SK-N-SH treated with all-trans-retinoic acid at 6 μM for 48 hours (cell line): ENCODE measurements around the gene ARPC2.

Experiments
- ATAC-seq: fragments of 200-7000 bp; cut with Tn5 transposase; 3 replicates; pipeline ENCODE4 v1.9.1; 2020; ENCODE audit warnings: mild to moderate bottlenecking, moderate library complexity
- CSDC2 ChIP-seq: fragments of 250-450 bp; sonication (Bioruptor Pico); IDR thresholded peaks from 2 replicates; pipeline ENCODE4 v1.5.0; 2020; ENCODE audit warnings: mild to moderate bottlenecking, moderate library complexity
- ESRRG ChIP-seq: fragments of 250-450 bp; sonication (Bioruptor Pico); IDR thresholded peaks from 2 replicates; pipeline ENCODE4 v1.6.1; 2021; ENCODE audit warnings: mild to moderate bottlenecking
- GLIS3 ChIP-seq: fragments of 250-450 bp; sonication (Bioruptor Pico); IDR thresholded peaks from 2 replicates; pipeline ENCODE4 v1.5.0; 2020; ENCODE audit warnings: mild to moderate bottlenecking, moderate library complexity
- ISL1 ChIP-seq: fragments of 250-450 bp; sonication (Bioruptor Pico); IDR thresholded peaks from 2 replicates; pipeline ENCODE4 v2.1.2; 2022; ENCODE audit warnings: mild to moderate bottlenecking, moderate library complexity
- OSR1 ChIP-seq: fragments of 250-450 bp; sonication (Bioruptor Pico); IDR thresholded peaks from 2 replicates; pipeline ENCODE4 v1.8.0; 2022; ENCODE audit warnings: moderate library complexity, mild to moderate bottlenecking, inconsistent platforms
- PPARA ChIP-seq: fragments of 250-450 bp; sonication (Bioruptor Pico); IDR thresholded peaks from 2 replicates; pipeline ENCODE4 v1.5.0; 2020; ENCODE audit warnings: mild to moderate bottlenecking, borderline replicate concordance
- RARB ChIP-seq: fragments of 250-450 bp; sonication (Bioruptor Pico); IDR thresholded peaks from 2 replicates; pipeline ENCODE4 v1.8.0; 2021; ENCODE audit warnings: mild to moderate bottlenecking, moderate library complexity
- SNAI2 ChIP-seq: fragments of 250-450 bp; sonication (Bioruptor Pico); IDR thresholded peaks from 2 replicates; pipeline ENCODE4 v1.5.0; 2020; ENCODE audit warnings: mild to moderate bottlenecking, moderate library complexity
- TCF4 ChIP-seq: fragments of 250-450 bp; sonication (Bioruptor Pico); IDR thresholded peaks from 2 replicates; pipeline ENCODE4 v1.8.0; 2021; ENCODE audit warnings: mild to moderate bottlenecking, moderate library complexity, borderline replicate concordance
- TOX ChIP-seq: fragments of 250-450 bp; sonication (Bioruptor Pico); IDR thresholded peaks from 2 replicates; pipeline ENCODE4 v1.8.0; 2021; ENCODE audit warnings: mild to moderate bottlenecking, moderate library complexity, borderline replicate concordance
- ZFP3 ChIP-seq: fragments of 250-450 bp; sonication (Bioruptor Pico); IDR thresholded peaks from 2 replicates; pipeline ENCODE4 v1.5.0; 2020; ENCODE audit warnings: mild to moderate bottlenecking, moderate library complexity
- ZFP30 ChIP-seq: fragments of 450-650 bp; formaldehyde crosslinking; IDR thresholded peaks from 2 replicates; pipeline ENCODE4 v1.5.0; 2022; ENCODE audit warnings: mild to moderate bottlenecking, moderate library complexity
- ZNF565 ChIP-seq: fragments of 450-650 bp; formaldehyde crosslinking; conservative IDR thresholded peaks from 2 replicates; pipeline ENCODE4 v1.5.0; 2020; ENCODE audit warnings: low read depth, mild to moderate bottlenecking, moderate library complexity
- ZNF70 ChIP-seq: fragments of 450-650 bp; formaldehyde crosslinking; IDR thresholded peaks from 2 replicates; pipeline ENCODE4 v1.5.0; 2020; ENCODE audit warnings: mild to moderate bottlenecking, moderate library complexity
- ZNF8 ChIP-seq: fragments of 450-650 bp; formaldehyde crosslinking; IDR thresholded peaks from 2 replicates; pipeline ENCODE4 v1.5.0; 2020; ENCODE audit warnings: mild to moderate bottlenecking, moderate library complexity
- TF ChIP-seq, protein P1 (sequence below): fragments of 250-450 bp; sonication (Bioruptor Pico); IDR thresholded peaks from 2 replicates; pipeline ENCODE4 v1.8.0; 2021; ENCODE audit warnings: low read depth, mild to moderate bottlenecking, moderate library complexity, borderline replicate concordance
- TF ChIP-seq, protein P2 (sequence below): fragments of 250-450 bp; sonication (Bioruptor Pico); IDR thresholded peaks from 2 replicates; pipeline ENCODE4 v1.5.0; 2020; ENCODE audit warnings: mild to moderate bottlenecking, moderate library complexity
- TF ChIP-seq, protein P3 (sequence below): fragments of 250-450 bp; sonication (Bioruptor Pico); IDR thresholded peaks from 2 replicates; pipeline ENCODE4 v1.5.1; 2021; ENCODE audit warnings: mild to moderate bottlenecking, moderate library complexity
- TF ChIP-seq, protein P4 (sequence below): fragments of 250-450 bp; sonication (Bioruptor Pico); IDR thresholded peaks from 2 replicates; pipeline ENCODE4 v1.5.1; 2020; ENCODE audit warnings: low read depth, mild to moderate bottlenecking, moderate library complexity

ARPC2 gene

DNA sequence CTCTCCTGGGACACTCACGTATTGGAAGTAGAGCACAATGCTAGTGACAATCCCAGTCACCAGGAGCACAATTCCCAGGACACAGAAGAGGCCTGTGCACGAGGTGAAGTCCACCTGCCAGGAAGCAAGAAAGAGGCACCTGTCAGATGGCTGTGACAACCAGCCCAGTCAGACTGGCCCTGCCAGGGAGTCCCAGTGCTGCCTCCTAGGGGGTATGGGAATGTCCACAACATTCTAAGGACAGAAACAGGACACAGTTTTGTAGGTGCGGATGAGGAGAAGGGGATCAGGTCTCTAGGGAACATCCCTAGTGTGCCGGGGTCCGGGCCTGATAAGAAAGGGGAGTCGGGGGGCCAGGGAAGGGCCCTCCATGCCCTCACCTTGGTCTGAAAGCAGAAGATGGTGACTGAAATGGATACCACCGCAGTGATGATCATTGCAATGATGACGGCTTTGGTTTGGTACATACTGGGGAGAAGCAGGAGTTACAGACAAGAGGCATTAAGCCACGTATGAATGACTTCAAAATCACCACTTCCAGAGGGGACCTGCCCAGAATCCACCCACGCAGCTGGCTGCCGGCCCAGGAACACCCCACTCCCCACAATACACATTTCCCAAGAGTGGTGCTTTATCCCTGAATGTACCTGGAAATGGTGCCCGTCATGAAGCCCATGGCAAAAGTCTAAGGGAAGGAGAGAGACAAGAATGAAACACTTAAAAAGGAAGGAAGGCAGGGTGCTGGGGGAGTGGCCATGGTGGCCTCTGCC, 60.2 kb downstream of the ARPC2 start:
- ATAC-seq, result no peak
- TF ChIP-seq ZNF70, result no peak
- no peak for TF ChIP-seq ZNF565
- TF ChIP-seq OSR1, result no peak
- no peak for TF ChIP-seq GLIS3 (CRISPR knock-in tag)

DNA sequence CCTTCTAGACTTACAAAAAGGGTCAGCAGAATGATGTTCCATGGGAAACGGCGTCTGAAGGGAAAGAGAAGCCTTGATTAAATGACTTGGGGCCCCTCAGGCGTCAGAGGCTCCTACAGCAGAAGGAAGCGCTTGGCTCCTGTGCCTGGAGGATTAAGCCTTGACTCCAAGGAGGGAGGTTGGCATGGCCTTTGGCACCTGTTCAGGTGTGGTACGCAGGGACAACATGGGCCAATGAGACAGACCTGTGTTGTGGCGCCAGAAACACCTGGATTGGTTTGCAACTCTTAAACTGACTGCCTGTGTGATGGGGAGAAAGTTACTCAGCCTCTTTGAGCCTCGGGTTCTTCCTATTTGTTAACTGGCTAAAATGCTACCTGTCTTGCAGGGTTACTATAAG, 60.9 kb downstream of the ARPC2 start:
- ATAC-seq, result no peak
- TF ChIP-seq PPARA (CRISPR knock-in tag) (no peak), RARB (CRISPR knock-in tag) (no peak), TOX (CRISPR knock-in tag) (no peak), ESRRG (no peak), CSDC2 (CRISPR knock-in tag) (no peak)
- TF ChIP-seq, protein P1, sequence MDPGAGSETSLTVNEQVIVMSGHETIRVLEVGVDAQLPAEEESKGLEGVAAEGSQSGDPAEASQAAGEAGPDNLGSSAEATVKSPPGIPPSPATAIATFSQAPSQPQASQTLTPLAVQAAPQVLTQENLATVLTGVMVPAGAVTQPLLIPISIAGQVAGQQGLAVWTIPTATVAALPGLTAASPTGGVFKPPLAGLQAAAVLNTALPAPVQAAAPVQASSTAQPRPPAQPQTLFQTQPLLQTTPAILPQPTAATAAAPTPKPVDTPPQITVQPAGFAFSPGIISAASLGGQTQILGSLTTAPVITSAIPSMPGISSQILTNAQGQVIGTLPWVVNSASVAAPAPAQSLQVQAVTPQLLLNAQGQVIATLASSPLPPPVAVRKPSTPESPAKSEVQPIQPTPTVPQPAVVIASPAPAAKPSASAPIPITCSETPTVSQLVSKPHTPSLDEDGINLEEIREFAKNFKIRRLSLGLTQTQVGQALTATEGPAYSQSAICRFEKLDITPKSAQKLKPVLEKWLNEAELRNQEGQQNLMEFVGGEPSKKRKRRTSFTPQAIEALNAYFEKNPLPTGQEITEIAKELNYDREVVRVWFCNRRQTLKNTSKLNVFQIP (CRISPR knock-in tag), result no peak

DNA sequence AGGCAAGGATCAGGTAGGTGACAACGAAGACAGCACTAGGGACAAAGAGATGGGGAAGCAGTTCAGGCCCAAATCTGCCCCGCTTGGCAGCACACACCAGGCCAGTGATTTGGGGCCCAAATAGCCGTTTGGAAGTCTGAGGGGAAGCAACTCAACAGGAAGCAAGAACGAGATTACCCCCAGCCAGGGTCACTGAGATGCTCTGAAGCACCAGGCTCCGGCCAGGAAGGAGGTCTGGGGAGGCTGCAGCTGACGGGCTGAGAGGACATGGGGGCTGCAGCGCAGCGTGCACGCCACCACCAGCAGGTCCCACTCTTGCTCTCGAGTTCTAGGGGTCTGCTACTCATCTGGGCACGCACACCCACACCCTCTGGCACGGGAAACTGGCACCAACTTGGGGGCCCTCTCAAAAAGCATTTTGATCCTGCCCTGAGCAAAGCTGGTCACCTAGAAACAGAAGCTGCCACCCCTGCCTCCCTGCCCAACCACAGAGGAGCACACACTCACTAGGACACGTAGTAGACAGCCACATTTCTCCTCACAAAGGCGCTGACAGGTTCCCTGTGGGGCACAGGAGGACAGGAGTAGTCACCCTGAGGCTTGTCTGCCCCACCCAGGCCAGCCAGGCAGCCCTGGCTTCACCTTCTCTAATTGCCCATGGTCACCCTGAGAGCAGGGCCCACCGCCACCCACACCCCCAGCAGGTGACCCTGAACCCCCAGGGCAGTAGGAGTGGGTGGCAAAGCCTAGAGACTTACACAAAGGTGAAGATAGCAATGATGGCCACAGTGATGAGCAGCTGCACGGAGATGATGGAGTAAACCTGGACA, 61.8 kb downstream of the ARPC2 start:
- ATAC-seq, result no peak
- TF ChIP-seq, protein P2, sequence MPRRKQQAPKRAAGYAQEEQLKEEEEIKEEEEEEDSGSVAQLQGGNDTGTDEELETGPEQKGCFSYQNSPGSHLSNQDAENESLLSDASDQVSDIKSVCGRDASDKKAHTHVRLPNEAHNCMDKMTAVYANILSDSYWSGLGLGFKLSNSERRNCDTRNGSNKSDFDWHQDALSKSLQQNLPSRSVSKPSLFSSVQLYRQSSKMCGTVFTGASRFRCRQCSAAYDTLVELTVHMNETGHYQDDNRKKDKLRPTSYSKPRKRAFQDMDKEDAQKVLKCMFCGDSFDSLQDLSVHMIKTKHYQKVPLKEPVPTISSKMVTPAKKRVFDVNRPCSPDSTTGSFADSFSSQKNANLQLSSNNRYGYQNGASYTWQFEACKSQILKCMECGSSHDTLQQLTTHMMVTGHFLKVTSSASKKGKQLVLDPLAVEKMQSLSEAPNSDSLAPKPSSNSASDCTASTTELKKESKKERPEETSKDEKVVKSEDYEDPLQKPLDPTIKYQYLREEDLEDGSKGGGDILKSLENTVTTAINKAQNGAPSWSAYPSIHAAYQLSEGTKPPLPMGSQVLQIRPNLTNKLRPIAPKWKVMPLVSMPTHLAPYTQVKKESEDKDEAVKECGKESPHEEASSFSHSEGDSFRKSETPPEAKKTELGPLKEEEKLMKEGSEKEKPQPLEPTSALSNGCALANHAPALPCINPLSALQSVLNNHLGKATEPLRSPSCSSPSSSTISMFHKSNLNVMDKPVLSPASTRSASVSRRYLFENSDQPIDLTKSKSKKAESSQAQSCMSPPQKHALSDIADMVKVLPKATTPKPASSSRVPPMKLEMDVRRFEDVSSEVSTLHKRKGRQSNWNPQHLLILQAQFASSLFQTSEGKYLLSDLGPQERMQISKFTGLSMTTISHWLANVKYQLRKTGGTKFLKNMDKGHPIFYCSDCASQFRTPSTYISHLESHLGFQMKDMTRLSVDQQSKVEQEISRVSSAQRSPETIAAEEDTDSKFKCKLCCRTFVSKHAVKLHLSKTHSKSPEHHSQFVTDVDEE (CRISPR knock-in tag), result no peak
- TF ChIP-seq, protein P3, sequence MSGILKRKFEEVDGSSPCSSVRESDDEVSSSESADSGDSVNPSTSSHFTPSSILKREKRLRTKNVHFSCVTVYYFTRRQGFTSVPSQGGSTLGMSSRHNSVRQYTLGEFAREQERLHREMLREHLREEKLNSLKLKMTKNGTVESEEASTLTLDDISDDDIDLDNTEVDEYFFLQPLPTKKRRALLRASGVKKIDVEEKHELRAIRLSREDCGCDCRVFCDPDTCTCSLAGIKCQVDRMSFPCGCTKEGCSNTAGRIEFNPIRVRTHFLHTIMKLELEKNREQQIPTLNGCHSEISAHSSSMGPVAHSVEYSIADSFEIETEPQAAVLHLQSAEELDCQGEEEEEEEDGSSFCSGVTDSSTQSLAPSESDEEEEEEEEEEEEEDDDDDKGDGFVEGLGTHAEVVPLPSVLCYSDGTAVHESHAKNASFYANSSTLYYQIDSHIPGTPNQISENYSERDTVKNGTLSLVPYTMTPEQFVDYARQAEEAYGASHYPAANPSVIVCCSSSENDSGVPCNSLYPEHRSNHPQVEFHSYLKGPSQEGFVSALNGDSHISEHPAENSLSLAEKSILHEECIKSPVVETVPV (CRISPR knock-in tag), result no peak
- TF ChIP-seq ZNF565 (no peak), PPARA (CRISPR knock-in tag) (no peak)
- TF ChIP-seq, all 23 proteins: peak for 0

DNA sequence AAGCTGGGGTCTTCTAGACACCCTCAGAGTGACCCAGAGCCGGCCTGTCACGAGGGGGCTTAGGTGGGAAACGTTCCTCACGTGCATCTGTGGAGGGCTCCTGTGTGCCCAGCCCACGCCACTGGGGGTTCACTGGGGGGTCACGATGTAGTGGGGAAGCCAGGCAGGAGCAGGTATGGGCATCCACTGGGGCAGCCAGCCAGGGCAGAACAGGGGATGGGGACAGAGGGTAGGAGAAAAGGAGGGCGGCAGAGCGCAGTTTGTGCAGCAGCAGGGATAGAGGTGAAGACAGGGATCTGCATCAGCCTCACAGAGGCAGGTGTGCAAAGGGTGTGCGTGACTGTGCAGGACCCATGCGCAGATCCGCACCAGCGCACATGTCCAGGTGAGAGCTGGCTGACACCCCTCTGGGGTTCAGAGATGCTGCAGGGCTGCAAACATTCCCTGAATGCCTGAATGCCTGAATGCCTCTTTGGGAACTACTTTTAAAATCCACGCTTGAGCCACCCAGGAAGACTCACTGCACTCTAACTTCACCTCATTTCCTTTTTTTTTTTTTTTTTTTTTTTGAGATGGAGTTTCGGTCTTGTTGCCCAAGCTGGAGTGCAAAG, 63.4 kb downstream of the ARPC2 start:
- TF ChIP-seq PPARA (CRISPR knock-in tag) (no peak), ZNF565 (no peak), OSR1 (no peak), ZFP30 (no peak), ESRRG (no peak), TCF4 (no peak), ISL1 (CRISPR knock-in tag) (no peak), GLIS3 (CRISPR knock-in tag) (no peak)

DNA sequence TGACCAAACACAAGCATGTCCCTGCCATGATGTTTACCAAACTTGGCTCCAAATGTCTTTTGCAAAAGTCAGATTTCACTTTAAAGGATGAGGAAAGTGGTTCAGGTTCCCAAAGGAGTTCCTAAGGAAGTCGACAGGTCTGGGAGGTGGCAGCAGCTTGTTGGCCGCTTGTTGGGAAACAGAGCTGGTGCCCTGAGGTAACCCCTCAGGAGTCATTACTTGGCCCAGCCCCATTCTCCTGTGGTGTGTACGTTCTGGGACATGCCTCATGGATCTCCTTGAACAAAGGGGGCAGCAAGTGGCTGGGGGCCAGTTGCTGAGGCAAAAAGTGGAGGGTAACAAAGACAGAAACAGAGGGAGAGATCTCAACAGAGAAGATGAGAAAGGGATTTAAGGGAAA, 64.5 kb downstream of the ARPC2 start:
- ATAC-seq, result no peak
- TF ChIP-seq ZNF8 (no peak), ZFP3 (CRISPR knock-in tag) (no peak), SNAI2 (CRISPR knock-in tag) (no peak), RARB (CRISPR knock-in tag) (no peak), OSR1 (no peak), ZFP30 (no peak), TCF4 (no peak), ESRRG (no peak)
- TF ChIP-seq, protein P4, sequence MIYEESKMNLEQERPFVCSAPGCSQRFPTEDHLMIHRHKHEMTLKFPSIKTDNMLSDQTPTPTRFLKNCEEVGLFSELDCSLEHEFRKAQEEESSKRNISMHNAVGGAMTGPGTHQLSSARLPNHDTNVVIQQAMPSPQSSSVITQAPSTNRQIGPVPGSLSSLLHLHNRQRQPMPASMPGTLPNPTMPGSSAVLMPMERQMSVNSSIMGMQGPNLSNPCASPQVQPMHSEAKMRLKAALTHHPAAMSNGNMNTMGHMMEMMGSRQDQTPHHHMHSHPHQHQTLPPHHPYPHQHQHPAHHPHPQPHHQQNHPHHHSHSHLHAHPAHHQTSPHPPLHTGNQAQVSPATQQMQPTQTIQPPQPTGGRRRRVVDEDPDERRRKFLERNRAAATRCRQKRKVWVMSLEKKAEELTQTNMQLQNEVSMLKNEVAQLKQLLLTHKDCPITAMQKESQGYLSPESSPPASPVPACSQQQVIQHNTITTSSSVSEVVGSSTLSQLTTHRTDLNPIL (CRISPR knock-in tag), result no peak
- TF ChIP-seq, protein P3 (CRISPR knock-in tag), result no peak

More for the DNA sequence above, 63.4 kb downstream of the ARPC2 start:
- no peak for ATAC-seq
